ENCODE data around the gene ADAMTS13. TPM values are rescaled to one million over a fixed set of nuclear protein-coding genes. Genes with fewer than 3 reads are reported as not detected.

ADAMTS13 gene
- 0.48 and 0.98 TPM in 2 replicates for total RNA-seq

GRCh38 chr9:133421615-133422542 is at the start of gene ADAMTS13:
TSS of gene ADAMTS13 (plus strand) at chr9:133422367. CDS start at chr9:133422444, 77 bp downstream.

GRCh38 chr9:133375724-133376654 is 46.2 kb upstream of the ADAMTS13 start, which contains the start of the genes STKLD1 and SURF4:
TSS of gene STKLD1 (plus strand) at chr9:133376366. CDS start at chr9:133376474, 108 bp downstream.
TSS of gene SURF4 (minus strand) at chr9:133376060. CDS start at chr9:133375969, 91 bp downstream.

GRCh38 chr9:133417541-133418461 is 4.4 kb upstream of the ADAMTS13 start, which contains the start of gene REXO4:
TSS of gene REXO4 (minus strand) at chr9:133418010. CDS start at chr9:133417844, 166 bp downstream.

GRCh38 chr9:133459476-133460404 is 37.6 kb downstream of the ADAMTS13 start, which contains the start of gene CACFD1:
TSS of gene CACFD1 (plus strand) at chr9:133459978. CDS start at chr9:133460067, 89 bp downstream.

GRCh38 chr9:133478851-133479711 is 56.9 kb downstream of the ADAMTS13 start, which contains the start of gene SLC2A6:
TSS of gene SLC2A6 (minus strand) at chr9:133479099. CDS start at chr9:133479059, 40 bp downstream.

Other genes with a start within 250 kb of the ADAMTS13 start
- gene OBP2B, start 213.1 kb upstream of the ADAMTS13 start, total RNA-seq = not detected in 2 replicates
- 0.10 TPM in 1 of 2 replicates, not detected in the other for gene ABO, start 147.2 kb upstream of the ADAMTS13 start, total RNA-seq
- gene SURF6, start 86.2 kb upstream of the ADAMTS13 start, total RNA-seq = 11.1 and 11.3 TPM in 2 replicates
- gene MED22, start 74.2 kb upstream of the ADAMTS13 start, total RNA-seq = 19.6 and 19.9 TPM in 2 replicates
- 2,150 and 2,505 TPM in 2 replicates for gene RPL7A, start 74.1 kb upstream of the ADAMTS13 start, total RNA-seq
- 11.7 and 19.3 TPM in 2 replicates for gene SURF1, start 65.9 kb upstream of the ADAMTS13 start, total RNA-seq
- 10.7 and 12.1 TPM in 2 replicates for gene SURF2, start 65.8 kb upstream of the ADAMTS13 start, total RNA-seq
- 336 and 365 TPM in 2 replicates for gene SURF4, start 46.3 kb upstream of the ADAMTS13 start, total RNA-seq
- gene STKLD1, start 46.0 kb upstream of the ADAMTS13 start, total RNA-seq = 0.33 and 1.6 TPM in 2 replicates
- 13.4 and 16.0 TPM in 2 replicates for gene REXO4, start 4.4 kb upstream of the ADAMTS13 start, total RNA-seq
- gene CACFD1, start 37.6 kb downstream of the ADAMTS13 start, total RNA-seq = 4.9 and 11.1 TPM in 2 replicates
- 40.8 and 55.9 TPM in 2 replicates for gene SLC2A6, start 56.7 kb downstream of the ADAMTS13 start, total RNA-seq
- not detected in 2 replicates for gene MYMK, start 102.6 kb downstream of the ADAMTS13 start, total RNA-seq
- gene ADAMTSL2, start 112.3 kb downstream of the ADAMTS13 start, total RNA-seq = 0.10 TPM in 1 of 2 replicates, not detected in the other
- not detected in 2 replicates for gene FAM163B, start 187.0 kb downstream of the ADAMTS13 start, total RNA-seq
- gene DBH, start 214.0 kb downstream of the ADAMTS13 start, total RNA-seq = not detected in 2 replicates

Data from vein endothelial cell (primary cell).